ENCODE measurements around the gene ADAM22. TPM values are rescaled to one million over a fixed set of nuclear protein-coding genes. Genes with fewer than 3 reads are reported as not detected.

The ADAM22 gene
- total and polyA plus RNA-seq, 2 donors from 2014 or later, result 2.2 to 7.9 TPM

DNA sequence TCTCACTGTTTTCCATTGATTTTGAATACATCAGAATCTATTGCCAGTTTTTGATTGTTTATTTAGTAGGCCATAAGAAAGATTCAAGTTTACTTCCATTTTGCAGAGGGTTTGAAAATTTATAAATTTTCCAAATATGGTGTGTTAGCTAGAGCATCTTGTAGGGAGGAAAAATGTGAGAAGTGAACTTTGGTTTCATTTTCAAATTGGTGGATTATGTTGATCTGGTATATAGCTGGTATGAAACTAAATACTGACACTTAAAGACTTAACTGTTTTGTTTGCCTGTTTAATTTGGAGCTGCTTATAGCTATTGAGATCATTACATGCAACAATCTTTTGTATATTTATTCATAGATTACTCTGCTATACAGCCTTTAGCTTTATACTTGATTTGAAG is 108.1 kb downstream of the ADAM22 start:
- DNase-seq (no peak), FAIRE-seq (no peak)
- no peak overlapping the region for H3K4me3 ChIP-seq (ENCODE audit: low read length in 3 of 3)
- intact Hi-C loops (cut with DNase I), result no loop called here
- H3K9ac ChIP-seq (ENCODE audit: low read length in 3 of 3), result no peak overlapping the region
- no peaks in the 10 kb centered on the region for H3K27me3 ChIP-seq (ENCODE audit: control insufficient read depth, insufficient read depth, low read length)
- H3K36me3 ChIP-seq (ENCODE audit: control insufficient read depth in 2 of 3, insufficient read depth in 3 of 3, low read length in 3 of 3), result no peaks in the 10 kb centered on the region
- no peaks in the 10 kb centered on the region for H3K9me3 ChIP-seq (ENCODE audit: control insufficient read depth in 2 of 3, insufficient read depth in 1 of 3, low read length in 3 of 3)
- H3K27ac ChIP-seq (ENCODE audit: low read depth in 2 of 2, low read length in 2 of 2), result no peak overlapping the region
- H3K4me1 ChIP-seq (ENCODE audit: control insufficient read depth in 2 of 3, insufficient read depth in 2 of 3, low read depth in 1 of 3, low read length in 3 of 3), result peaks cover 0 to 3% (median 2%) of the 10 kb centered on the region in 3 donors
- TF ChIP-seq, protein P1, sequence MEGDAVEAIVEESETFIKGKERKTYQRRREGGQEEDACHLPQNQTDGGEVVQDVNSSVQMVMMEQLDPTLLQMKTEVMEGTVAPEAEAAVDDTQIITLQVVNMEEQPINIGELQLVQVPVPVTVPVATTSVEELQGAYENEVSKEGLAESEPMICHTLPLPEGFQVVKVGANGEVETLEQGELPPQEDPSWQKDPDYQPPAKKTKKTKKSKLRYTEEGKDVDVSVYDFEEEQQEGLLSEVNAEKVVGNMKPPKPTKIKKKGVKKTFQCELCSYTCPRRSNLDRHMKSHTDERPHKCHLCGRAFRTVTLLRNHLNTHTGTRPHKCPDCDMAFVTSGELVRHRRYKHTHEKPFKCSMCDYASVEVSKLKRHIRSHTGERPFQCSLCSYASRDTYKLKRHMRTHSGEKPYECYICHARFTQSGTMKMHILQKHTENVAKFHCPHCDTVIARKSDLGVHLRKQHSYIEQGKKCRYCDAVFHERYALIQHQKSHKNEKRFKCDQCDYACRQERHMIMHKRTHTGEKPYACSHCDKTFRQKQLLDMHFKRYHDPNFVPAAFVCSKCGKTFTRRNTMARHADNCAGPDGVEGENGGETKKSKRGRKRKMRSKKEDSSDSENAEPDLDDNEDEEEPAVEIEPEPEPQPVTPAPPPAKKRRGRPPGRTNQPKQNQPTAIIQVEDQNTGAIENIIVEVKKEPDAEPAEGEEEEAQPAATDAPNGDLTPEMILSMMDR (IDR thresholded peaks at IDR 0.05; ENCODE audit: borderline replicate concordance, extremely low read depth, insufficient read depth), result no peak

DNA sequence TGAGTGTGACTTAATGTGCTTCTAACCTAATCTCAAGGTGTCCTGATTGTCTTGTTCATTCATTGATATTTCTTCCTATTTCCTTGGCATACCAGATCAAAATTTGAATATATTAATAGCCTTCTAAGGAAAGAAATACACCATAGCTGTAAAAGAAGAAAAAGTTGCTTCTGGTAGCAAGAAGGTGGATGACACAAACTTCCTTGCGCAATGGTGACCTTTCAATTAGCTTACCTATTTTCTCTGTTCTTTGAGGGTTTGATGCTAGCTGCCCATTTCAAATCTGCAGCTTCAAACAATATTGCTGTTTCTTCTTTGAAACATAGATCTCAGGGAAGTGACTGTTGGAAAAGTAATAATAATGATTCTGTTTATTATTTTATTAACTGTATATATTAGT is 108.8 kb downstream of the ADAM22 start:
- intact Hi-C loops (cut with DNase I), result no loop called here
- no peaks in the 10 kb centered on the region for H3K27me3 ChIP-seq (ENCODE audit: control insufficient read depth, insufficient read depth, low read length)
- no peak overlapping the region for H3K27ac ChIP-seq (ENCODE audit: low read depth in 2 of 2, low read length in 2 of 2)
- DNase-seq (no peak), FAIRE-seq (no peak)
- H3K4me3 ChIP-seq (ENCODE audit: low read length in 3 of 3), result no peak overlapping the region
- peaks cover 0 to 3% (median 2%) of the 10 kb centered on the region in 3 donors for H3K4me1 ChIP-seq (ENCODE audit: control insufficient read depth in 2 of 3, insufficient read depth in 2 of 3, low read depth in 1 of 3, low read length in 3 of 3)
- no peaks in the 10 kb centered on the region for H3K9me3 ChIP-seq (ENCODE audit: control insufficient read depth in 2 of 3, insufficient read depth in 1 of 3, low read length in 3 of 3)
- no peaks in the 10 kb centered on the region for H3K36me3 ChIP-seq (ENCODE audit: control insufficient read depth in 2 of 3, insufficient read depth in 3 of 3, low read length in 3 of 3)
- TF ChIP-seq, protein P1 (IDR thresholded peaks at IDR 0.05; ENCODE audit: borderline replicate concordance, extremely low read depth, insufficient read depth), result no peak
- H3K9ac ChIP-seq (ENCODE audit: low read length in 3 of 3), result no peak overlapping the region

DNA sequence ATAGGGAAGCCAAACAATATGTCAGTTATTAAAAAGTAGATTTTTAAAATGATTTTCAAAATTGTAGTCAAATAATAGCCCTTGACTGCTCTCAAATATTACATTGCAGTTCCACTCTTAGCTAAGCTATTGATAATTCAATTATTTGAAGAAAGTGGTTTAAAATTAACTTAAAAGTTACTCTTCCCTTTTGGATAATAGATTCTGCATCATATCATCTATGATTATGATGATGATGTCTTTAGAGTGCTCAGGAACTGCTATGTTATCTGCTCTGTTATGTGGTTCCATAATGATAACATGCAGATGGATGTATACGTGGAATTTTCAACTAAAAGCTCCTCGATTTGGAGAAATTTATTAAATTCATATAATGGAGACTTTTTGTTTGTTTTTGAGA is 110.0 kb downstream of the ADAM22 start:
- intact Hi-C loops (cut with DNase I), result no loop called here
- H3K4me3 ChIP-seq (ENCODE audit: low read length in 3 of 3), result no peak overlapping the region
- no peak overlapping the region for H3K9ac ChIP-seq (ENCODE audit: low read length in 3 of 3)
- no peak overlapping the region for H3K27ac ChIP-seq (ENCODE audit: low read depth in 2 of 2, low read length in 2 of 2)
- no peaks in the 10 kb centered on the region for H3K27me3 ChIP-seq (ENCODE audit: control insufficient read depth, insufficient read depth, low read length)
- DNase-seq (no peak), FAIRE-seq (no peak)
- TF ChIP-seq, protein P1 (IDR thresholded peaks at IDR 0.05; ENCODE audit: borderline replicate concordance, extremely low read depth, insufficient read depth), result no peak
- H3K9me3 ChIP-seq (ENCODE audit: control insufficient read depth in 2 of 3, insufficient read depth in 1 of 3, low read length in 3 of 3), result no peaks in the 10 kb centered on the region
- H3K4me1 ChIP-seq (ENCODE audit: control insufficient read depth in 2 of 3, insufficient read depth in 2 of 3, low read depth in 1 of 3, low read length in 3 of 3), result peaks cover 0 to 3% (median 2%) of the 10 kb centered on the region in 3 donors
- H3K36me3 ChIP-seq (ENCODE audit: control insufficient read depth in 2 of 3, insufficient read depth in 3 of 3, low read length in 3 of 3), result no peaks in the 10 kb centered on the region

Measured in kidney (tissue), 14 donors.